D721Med (cell line): ENCODE data around the gene PXYLP1.

ENCODE experiments used
- DNase-seq: peaks from one replicate; pipeline ENCODE4 v3.0.0; 2011; ENCODE audit warnings: low spot score; ENCODE audit not compliant: insufficient read length
- FAIRE-seq: peaks from 2 replicates; lab custom pipeline; 2011; peaks lifted over from hg19 to GRCh38; lab: Jason Lieb, UNC
- TF ChIP-seq, protein P1 (sequence below): IDR thresholded peaks from 2 replicates; pipeline ENCODE4 v1.5.1; 2012; ENCODE audit warnings: mild to moderate bottlenecking, control low read depth; ENCODE audit not compliant: insufficient read depth; ENCODE audit errors: missing control alignments

Gene PXYLP1

DNA sequence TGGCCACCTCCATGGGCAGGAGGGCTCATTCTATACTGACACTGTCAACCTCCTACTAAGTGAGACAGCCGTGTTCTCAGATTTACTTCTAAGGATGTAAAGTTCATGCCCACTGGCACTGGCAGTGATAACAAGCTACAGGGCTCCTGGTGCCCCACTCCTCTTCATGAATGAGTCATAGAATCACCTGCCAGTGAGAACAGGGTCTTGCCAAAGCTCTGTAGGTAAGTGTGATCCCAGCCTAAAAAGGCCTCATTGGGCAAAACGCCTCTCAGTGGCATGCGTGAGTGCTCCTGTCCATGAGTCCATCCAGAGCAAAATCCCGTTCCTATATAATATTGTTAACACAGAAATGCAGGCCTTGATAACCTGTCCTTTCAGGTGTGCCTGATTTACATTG lies 17.4 kb downstream of the PXYLP1 start:
- FAIRE-seq: no peak
- TF ChIP-seq, protein P1, sequence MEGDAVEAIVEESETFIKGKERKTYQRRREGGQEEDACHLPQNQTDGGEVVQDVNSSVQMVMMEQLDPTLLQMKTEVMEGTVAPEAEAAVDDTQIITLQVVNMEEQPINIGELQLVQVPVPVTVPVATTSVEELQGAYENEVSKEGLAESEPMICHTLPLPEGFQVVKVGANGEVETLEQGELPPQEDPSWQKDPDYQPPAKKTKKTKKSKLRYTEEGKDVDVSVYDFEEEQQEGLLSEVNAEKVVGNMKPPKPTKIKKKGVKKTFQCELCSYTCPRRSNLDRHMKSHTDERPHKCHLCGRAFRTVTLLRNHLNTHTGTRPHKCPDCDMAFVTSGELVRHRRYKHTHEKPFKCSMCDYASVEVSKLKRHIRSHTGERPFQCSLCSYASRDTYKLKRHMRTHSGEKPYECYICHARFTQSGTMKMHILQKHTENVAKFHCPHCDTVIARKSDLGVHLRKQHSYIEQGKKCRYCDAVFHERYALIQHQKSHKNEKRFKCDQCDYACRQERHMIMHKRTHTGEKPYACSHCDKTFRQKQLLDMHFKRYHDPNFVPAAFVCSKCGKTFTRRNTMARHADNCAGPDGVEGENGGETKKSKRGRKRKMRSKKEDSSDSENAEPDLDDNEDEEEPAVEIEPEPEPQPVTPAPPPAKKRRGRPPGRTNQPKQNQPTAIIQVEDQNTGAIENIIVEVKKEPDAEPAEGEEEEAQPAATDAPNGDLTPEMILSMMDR: no peak
- DNase-seq: no peak

DNA sequence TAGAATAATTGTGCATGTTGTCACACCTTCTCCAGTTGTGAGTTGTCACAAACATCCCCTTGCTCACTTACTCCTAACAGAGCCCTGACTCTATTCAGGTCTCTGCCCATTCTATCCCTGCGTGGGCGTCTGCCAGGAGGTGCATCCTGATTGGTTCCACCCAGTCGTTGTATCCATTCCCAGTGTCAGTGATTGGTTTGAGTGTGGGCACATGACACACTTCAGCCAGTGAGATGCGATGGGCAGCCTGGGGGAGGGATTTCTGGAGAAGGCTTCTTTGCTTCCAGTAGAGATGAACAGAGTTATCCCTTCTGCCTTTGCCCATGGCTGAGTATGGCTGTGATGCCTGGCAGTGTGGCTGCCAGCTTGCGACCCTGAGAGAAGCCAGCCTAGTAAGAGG lies 18.7 kb downstream of the PXYLP1 start:
- FAIRE-seq (no peak), DNase-seq (no peak)
- TF ChIP-seq, protein P1: no peak

DNA sequence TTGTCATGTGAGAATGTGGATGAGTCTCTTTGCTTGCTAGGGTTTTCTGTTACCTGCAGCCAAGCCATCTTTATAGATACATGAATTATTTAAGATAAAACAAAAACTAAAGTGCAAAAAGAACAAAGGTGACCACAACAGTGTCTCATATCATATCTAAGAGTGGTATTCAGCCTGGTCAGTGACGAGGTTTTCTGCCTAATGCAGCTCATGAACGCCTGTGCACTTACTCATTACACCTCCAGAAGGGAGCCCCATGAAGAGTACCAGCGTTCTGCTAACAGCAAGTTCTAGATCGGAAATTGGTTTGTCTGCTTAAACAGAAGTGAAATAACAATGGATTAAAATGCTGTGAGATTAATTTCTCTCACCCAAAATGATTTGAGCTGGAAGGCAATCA lies 19.2 kb downstream of the PXYLP1 start:
- DNase-seq (no peak), FAIRE-seq (no peak)
- TF ChIP-seq, protein P1: no peak

DNA sequence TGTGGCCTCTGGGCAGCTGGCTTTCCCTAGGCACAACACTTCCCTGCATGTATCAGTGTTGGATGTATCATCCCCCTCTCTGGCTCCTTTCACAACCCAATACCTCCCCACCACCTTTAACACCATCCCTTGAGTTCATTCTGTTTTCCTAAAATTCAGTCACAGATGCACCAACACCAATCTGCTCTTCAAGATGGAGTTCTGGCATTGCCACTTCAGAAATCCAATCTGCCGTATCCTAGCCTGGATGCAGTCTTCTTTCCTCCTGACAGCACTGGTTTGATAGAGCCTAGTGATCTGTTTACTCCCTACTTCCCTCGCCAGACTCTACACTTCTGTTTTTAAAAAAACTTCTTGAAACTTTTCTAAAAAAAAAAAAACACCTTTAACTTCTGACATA lies 21.7 kb downstream of the PXYLP1 start:
- DNase-seq (no peak), FAIRE-seq (no peak)
- TF ChIP-seq, protein P1: no peak

DNA sequence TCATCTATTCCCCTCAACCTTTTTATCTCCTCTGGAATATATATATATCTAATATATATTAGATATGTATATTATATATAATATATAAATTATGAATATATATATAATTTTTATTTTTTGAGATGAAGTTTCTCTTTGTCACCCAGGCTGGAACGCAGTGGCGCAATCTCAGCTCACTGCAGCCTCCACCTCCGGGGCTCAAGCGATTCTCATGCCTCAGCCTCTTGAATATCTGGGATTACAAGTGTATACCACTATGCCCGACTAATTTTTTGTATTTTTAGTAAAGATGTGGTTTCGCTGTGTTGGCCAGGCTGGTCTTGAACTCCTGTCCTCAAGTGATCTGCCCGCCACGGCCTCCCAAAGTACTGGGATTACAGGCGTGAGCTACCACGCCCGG lies 22.2 kb downstream of the PXYLP1 start:
- no peak for DNase-seq

DNA sequence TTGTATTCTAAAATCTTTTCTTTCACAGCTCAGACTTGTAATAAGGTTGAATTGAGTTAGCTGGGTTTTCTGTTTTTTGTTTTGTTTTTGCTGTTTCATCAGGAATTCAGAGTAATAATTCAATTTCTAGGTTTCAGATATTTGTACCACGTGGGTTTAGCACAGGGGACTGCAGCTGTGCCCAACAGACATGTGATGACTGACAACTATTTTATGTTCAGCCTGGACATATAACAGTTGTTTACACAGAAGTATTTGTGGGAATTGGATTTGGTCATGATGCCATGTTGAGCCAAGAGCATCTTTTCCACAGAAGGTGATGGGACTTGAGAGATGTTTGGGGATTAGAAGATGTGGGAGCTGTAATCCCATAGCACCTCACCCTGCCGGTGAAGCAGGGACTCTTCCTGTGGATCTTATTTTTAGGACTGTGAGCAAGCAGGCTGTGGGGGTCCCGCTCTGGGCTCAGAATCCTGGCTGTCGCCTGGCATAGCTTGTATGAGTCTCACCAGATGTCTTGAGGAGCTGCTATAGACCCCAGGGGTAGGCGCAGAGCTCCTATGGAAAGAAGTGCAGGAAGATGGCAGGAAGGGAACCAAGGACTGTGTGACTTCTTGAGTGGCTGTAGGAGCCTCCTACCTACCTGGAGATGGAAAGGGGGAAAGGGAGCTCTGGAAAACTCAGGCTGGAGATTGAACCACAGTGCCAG lies 23.7 kb downstream of the PXYLP1 start:
- no peak for DNase-seq
- no peak for FAIRE-seq
- TF ChIP-seq, protein P1: no peak

More for the DNA sequence above, 22.2 kb downstream of the PXYLP1 start:
- TF ChIP-seq, protein P1: no peak
- FAIRE-seq: no peak

DNA sequence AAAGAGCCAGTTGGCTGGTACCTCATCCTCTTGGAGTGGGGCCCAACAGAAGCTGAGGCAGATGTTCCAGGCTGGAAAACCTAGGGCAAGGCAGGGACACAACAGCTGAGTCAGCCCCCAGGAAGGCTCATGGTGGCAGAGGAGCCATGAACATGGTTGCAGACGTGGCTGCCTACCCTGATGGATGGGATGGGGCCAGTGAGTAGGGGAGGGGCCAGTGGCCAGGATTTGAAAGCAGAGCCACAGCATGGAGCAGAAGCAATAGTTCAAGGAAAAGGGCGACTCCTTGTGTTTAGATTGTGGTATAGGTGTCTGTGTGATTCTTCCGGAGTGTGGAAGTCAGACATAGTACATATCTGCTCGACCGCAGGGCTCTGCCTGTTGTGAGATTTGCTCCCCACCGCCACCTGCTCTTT lies 24.2 kb downstream of the PXYLP1 start:
- FAIRE-seq (no peak), DNase-seq (no peak)
- TF ChIP-seq, protein P1: no peak
